ENCODE results near the gene DNAJB8.

Gene DNAJB8

GRCh38 chr3:128481438-128481942 lies 14.8 kb upstream of the DNAJB8 start:
- POLR2A ChIA-PET, result no interaction called here

GRCh38 chr3:128480717-128481437 lies 14.2 kb upstream of the DNAJB8 start:
- no peak for DNase-seq (ENCODE audit: extremely low spot score)
- POLR2A ChIA-PET, result interaction anchor here (1.9 kb wide), 1 partner anchor 8 kb away, joined by 7 read pairs; no protein-coding TSS in a partner anchor
- CTCF ChIA-PET, result no interaction called here
- TF ChIP-seq FOXM1 (IDR thresholded peaks at IDR 0.05; ENCODE audit: borderline replicate concordance) (no peak), FOXA1 (IDR thresholded peaks at IDR 0.05) (no peak), SUZ12 (IDR thresholded peaks at IDR 0.05) (no peak), FOXK2 (IDR thresholded peaks at IDR 0.05) (no peak), ELF4 (IDR thresholded peaks at IDR 0.05) (no peak), LEF1 (IDR thresholded peaks at IDR 0.05; ENCODE audit: borderline replicate concordance) (no peak), NFRKB (IDR thresholded peaks at IDR 0.05) (no peak), PKNOX1 (IDR thresholded peaks at IDR 0.05) (no peak), SP1 (IDR thresholded peaks at IDR 0.05) (no peak), TARDBP (IDR thresholded peaks at IDR 0.05) (no peak), ARNT (IDR thresholded peaks at IDR 0.05) (no peak), ZNF384 (IDR thresholded peaks at IDR 0.05) (no peak), HDGF (IDR thresholded peaks at IDR 0.05; ENCODE audit: borderline replicate concordance) (no peak)

More at GRCh38 chr3:128481438-128481942, 14.8 kb upstream of the DNAJB8 start:
- no peak for TF ChIP-seq L3MBTL2 (conservative IDR thresholded peaks at IDR 0.05)
- TF ChIP-seq TARDBP (IDR thresholded peaks at IDR 0.05), result no peak
- no peak for TF ChIP-seq PKNOX1 (IDR thresholded peaks at IDR 0.05)
- TF ChIP-seq CTBP1 (IDR thresholded peaks at IDR 0.05; ENCODE audit: borderline replicate concordance), result no peak
- no peak for TF ChIP-seq FOXM1 (IDR thresholded peaks at IDR 0.05; ENCODE audit: borderline replicate concordance)
- TF ChIP-seq LEF1 (IDR thresholded peaks at IDR 0.05; ENCODE audit: borderline replicate concordance), result no peak
- TF ChIP-seq ARNT (IDR thresholded peaks at IDR 0.05), result no peak
- TF ChIP-seq ZNF384 (IDR thresholded peaks at IDR 0.05), result no peak
- CTCF ChIA-PET, result no interaction called here
- no peak for DNase-seq (ENCODE audit: extremely low spot score)

GRCh38 chr3:128480278-128480677 lies 13.6 kb upstream of the DNAJB8 start:
- no peak for DNase-seq (ENCODE audit: extremely low spot score)
- TF ChIP-seq L3MBTL2 (conservative IDR thresholded peaks at IDR 0.05), result no peak
- TF ChIP-seq LEF1 (IDR thresholded peaks at IDR 0.05; ENCODE audit: borderline replicate concordance), result no peak
- no peak for TF ChIP-seq FOXM1 (IDR thresholded peaks at IDR 0.05; ENCODE audit: borderline replicate concordance)
- TF ChIP-seq SP1 (IDR thresholded peaks at IDR 0.05), result no peak
- no peak for TF ChIP-seq FOXA1 (IDR thresholded peaks at IDR 0.05)
- TF ChIP-seq HDGF (IDR thresholded peaks at IDR 0.05; ENCODE audit: borderline replicate concordance), result no peak
- no peak for TF ChIP-seq ZNF384 (IDR thresholded peaks at IDR 0.05)
- TF ChIP-seq ELF4 (IDR thresholded peaks at IDR 0.05), result no peak
- no peak for TF ChIP-seq BHLHE40 (IDR thresholded peaks at IDR 0.05; ENCODE audit: borderline replicate concordance)
- no peak for TF ChIP-seq FOXK2 (IDR thresholded peaks at IDR 0.05)
- POLR2A ChIA-PET, result interaction anchor here (1.9 kb wide), 1 partner anchor 9 kb away, joined by 7 read pairs; no protein-coding TSS in a partner anchor
- CTCF ChIA-PET, result interaction anchor here (1.0 kb wide), 1 partner anchor 16 kb away, joined by 3 read pairs; no protein-coding TSS in a partner anchor

GRCh38 chr3:128479558-128480086 lies 12.9 kb upstream of the DNAJB8 start:
- no peak for DNase-seq (ENCODE audit: extremely low spot score)
- TF ChIP-seq ELF4 (IDR thresholded peaks at IDR 0.05) (no peak), L3MBTL2 (conservative IDR thresholded peaks at IDR 0.05) (no peak), FOXK2 (IDR thresholded peaks at IDR 0.05) (no peak), BHLHE40 (IDR thresholded peaks at IDR 0.05; ENCODE audit: borderline replicate concordance) (no peak), FOXM1 (IDR thresholded peaks at IDR 0.05; ENCODE audit: borderline replicate concordance) (no peak), ARNT (IDR thresholded peaks at IDR 0.05) (no peak), CTBP1 (IDR thresholded peaks at IDR 0.05; ENCODE audit: borderline replicate concordance) (no peak), SUZ12 (IDR thresholded peaks at IDR 0.05) (no peak), LEF1 (IDR thresholded peaks at IDR 0.05; ENCODE audit: borderline replicate concordance) (no peak), ZNF384 (IDR thresholded peaks at IDR 0.05) (no peak), HDGF (IDR thresholded peaks at IDR 0.05; ENCODE audit: borderline replicate concordance) (no peak), TARDBP (IDR thresholded peaks at IDR 0.05) (no peak), FOXA1 (IDR thresholded peaks at IDR 0.05) (no peak), PKNOX1 (IDR thresholded peaks at IDR 0.05) (no peak), SP1 (IDR thresholded peaks at IDR 0.05) (no peak), NFRKB (IDR thresholded peaks at IDR 0.05) (no peak)
- CTCF ChIA-PET, result interaction anchor here (1.0 kb wide), 1 partner anchor 15 kb away, joined by 3 read pairs; no protein-coding TSS in a partner anchor
- POLR2A ChIA-PET, result interaction anchor here (1.9 kb wide), 1 partner anchor 10 kb away, joined by 7 read pairs; no protein-coding TSS in a partner anchor

- TF ChIP-seq PKNOX1 (IDR thresholded peaks at IDR 0.05) (no peak), FOXA1 (IDR thresholded peaks at IDR 0.05) (no peak), FOXK2 (IDR thresholded peaks at IDR 0.05) (no peak), L3MBTL2 (conservative IDR thresholded peaks at IDR 0.05) (no peak)
- ChIA-PET POLR2A (interaction anchor here (1.9 kb wide), 1 partner anchor 11 kb away, joined by 7 read pairs; no protein-coding TSS in a partner anchor), CTCF (no interaction called here)
- DNase-seq (ENCODE audit: extremely low spot score), result no peak
Measured at GRCh38 chr3:128478576-128479506, 12.2 kb upstream of the DNAJB8 start.
